Measurements from ENCODE around the gene SLC36A4.
A peak's percentile ranks its signal among the peaks of the same experiment; 100 is the strongest.

The SLC36A4 gene

GRCh38 chr11:93212094-93212493 is 14.3 kb upstream of the SLC36A4 start:
- no peak for DNase-seq (ENCODE audit: low read depth)
- no peak for TF ChIP-seq CTCF (conservative IDR thresholded peaks at IDR 0.05; ENCODE audit: low read depth, low read length)
- no peak overlapping the region for H3K4me3 ChIP-seq (ENCODE audit: low read depth, low read length)

- no peak for DNase-seq (ENCODE audit: low read depth)
- no peak overlapping the region for H3K4me3 ChIP-seq (ENCODE audit: low read depth, low read length)
- no peak for TF ChIP-seq CTCF (conservative IDR thresholded peaks at IDR 0.05; ENCODE audit: low read depth, low read length)
These were observed 11.7 kb upstream of the SLC36A4 start for GRCh38 chr11:93209466-93209865.

- DNase-seq (ENCODE audit: low read depth), result no peak
- no peak overlapping the region for H3K4me3 ChIP-seq (ENCODE audit: low read depth, low read length)
- no peak for TF ChIP-seq CTCF (conservative IDR thresholded peaks at IDR 0.05; ENCODE audit: low read depth, low read length)
These were observed 11.0 kb upstream of the SLC36A4 start for GRCh38 chr11:93208663-93209270.

- TF ChIP-seq CTCF (conservative IDR thresholded peaks at IDR 0.05; ENCODE audit: low read depth, low read length), result no peak
- H3K4me3 ChIP-seq (ENCODE audit: low read depth, low read length), result no peak overlapping the region
- no peak for DNase-seq (ENCODE audit: low read depth)
These were observed 1.8 kb upstream of the SLC36A4 start for GRCh38 chr11:93199616-93200015.

GRCh38 chr11:93198215-93198845 is 539 bp upstream of the SLC36A4 start:
- H3K4me3 ChIP-seq (ENCODE audit: low read depth, low read length), result peak overlapping the region; percentile 76
- DNase-seq (ENCODE audit: low read depth), result peak; percentile 58
- TF ChIP-seq CTCF (conservative IDR thresholded peaks at IDR 0.05; ENCODE audit: low read depth, low read length), result no peak

- peak; percentile 54 for TF ChIP-seq CTCF (conservative IDR thresholded peaks at IDR 0.05; ENCODE audit: low read depth, low read length)
- peak; percentile 52 for DNase-seq (ENCODE audit: low read depth)
These were observed 893 bp downstream of the SLC36A4 start for GRCh38 chr11:93196816-93197379.

More at GRCh38 chr11:93196816-93197379, 893 bp downstream of the SLC36A4 start:
- H3K4me3 ChIP-seq (ENCODE audit: low read depth, low read length), result peak overlapping the region; percentile 76

Measured in choroid plexus epithelial cell (primary cell).